Loucy (cell line): ENCODE measurements around the gene NAV2.

ENCODE experiments used
- H2AFZ ChIP-seq: fragments of 200-600 bp; sonication (generic); 2 replicates; pipeline ENCODE4 v1.6.0; 2016; ENCODE audit warnings: antibody characterized with exemption, mild to moderate bottlenecking, low read length, moderate library complexity
- H3F3A ChIP-seq: fragments of 200-600 bp; 2 replicates; pipeline ENCODE4 v1.6.0; 2016; ENCODE audit warnings: antibody characterized with exemption, low read depth, mild to moderate bottlenecking
- H3K27me3 ChIP-seq: fragments of 200-600 bp; sonication (generic); 2 replicates; pipeline ENCODE4 v1.6.1; 2014; ENCODE audit warnings: low read length, mild to moderate bottlenecking; ENCODE audit not compliant: insufficient read depth, poor library complexity, severe bottlenecking
- H3K36me3 ChIP-seq: fragments of 200-600 bp; sonication (generic); 2 replicates; pipeline ENCODE4 v1.6.1; 2016; ENCODE audit warnings: low read length; ENCODE audit not compliant: insufficient read depth
- H3K4me1 ChIP-seq: fragments of 200-600 bp; sonication (generic); 2 replicates; pipeline ENCODE4 v1.5.1; 2014; ENCODE audit warnings: low read length, mild to moderate bottlenecking; ENCODE audit not compliant: insufficient read depth, poor library complexity, severe bottlenecking
- H3K4me2 ChIP-seq: fragments of 200-600 bp; sonication (generic); 2 replicates; pipeline ENCODE4 v1.6.0; 2014; ENCODE audit warnings: antibody characterized with exemption, low read length, low read depth, mild to moderate bottlenecking; ENCODE audit not compliant: poor library complexity, severe bottlenecking
- H3K4me3 ChIP-seq: fragments of 200-600 bp; sonication (generic); 2 replicates; pipeline ENCODE4 v1.5.1; 2014; ENCODE audit warnings: low read length, mild to moderate bottlenecking, mixed read lengths; ENCODE audit not compliant: poor library complexity, severe bottlenecking
- H3K79me2 ChIP-seq: fragments of 200-600 bp; sonication (generic); 2 replicates; pipeline ENCODE4 v1.6.1; 2014; ENCODE audit warnings: low read length; ENCODE audit not compliant: insufficient read depth
- H3K9ac ChIP-seq: fragments of 200-600 bp; sonication (generic); 2 replicates; pipeline ENCODE4 v1.6.0; 2014; ENCODE audit warnings: mild to moderate bottlenecking, low read depth, low read length, moderate library complexity; ENCODE audit not compliant: poor library complexity, severe bottlenecking
- H3K9me2 ChIP-seq: fragments of 200-600 bp; sonication (generic); replicated peaks from 2 replicates; pipeline ENCODE4 v1.6.1; 2016; ENCODE audit warnings: low read depth, low read length, mixed read lengths
- H3K9me3 ChIP-seq: fragments of 200-600 bp; sonication (generic); 2 replicates; pipeline ENCODE4 v1.6.1; 2014; ENCODE audit warnings: mild to moderate bottlenecking, antibody characterized with exemption, low read length, low read depth; ENCODE audit not compliant: insufficient read depth
- H4K20me1 ChIP-seq: fragments of 200-600 bp; sonication (generic); 2 replicates; pipeline ENCODE4 v1.6.0; 2014; ENCODE audit warnings: antibody characterized with exemption, low read length, mild to moderate bottlenecking; ENCODE audit not compliant: insufficient read depth, poor library complexity, severe bottlenecking
- CTCF ChIP-seq: fragments of 200-600 bp; sonication (generic); conservative IDR thresholded peaks from 2 replicates; pipeline ENCODE4 v1.5.1; 2014; ENCODE audit warnings: mild to moderate bottlenecking, antibody characterized with exemption, low read length
- EZH2phosphoT487 ChIP-seq: fragments of 200-600 bp; IDR thresholded peaks from 2 replicates; pipeline ENCODE4 v1.6.1; 2018; ENCODE audit warnings: antibody characterized with exemption, mild to moderate bottlenecking, moderate library complexity, borderline replicate concordance

The NAV2 gene

GRCh38 chr11:19980388-19980787 is 267.8 kb downstream of the NAV2 start:
- no peaks in the 10 kb centered on the region for H3K36me3 ChIP-seq
- H3K79me2 ChIP-seq, result no peaks in the 10 kb centered on the region
- no peak overlapping the region for H3K4me3 ChIP-seq
- H3K27me3 ChIP-seq, result no peaks in the 10 kb centered on the region
- H2AFZ ChIP-seq, result no peak overlapping the region
- no peak overlapping the region for H3K9ac ChIP-seq
- no peak overlapping the region for H3K4me2 ChIP-seq
- TF ChIP-seq EZH2phosphoT487, result no peak
- TF ChIP-seq CTCF, result no peak
- no peaks in the 10 kb centered on the region for H3K9me2 ChIP-seq
- no peaks in the 10 kb centered on the region for H3K9me3 ChIP-seq
- H3F3A ChIP-seq, result no peaks in the 10 kb centered on the region
- no peaks in the 10 kb centered on the region for H3K4me1 ChIP-seq
- H4K20me1 ChIP-seq, result no peaks in the 10 kb centered on the region

- Histone ChIP-seq H3K79me2 (no peaks in the 10 kb centered on the region), H3K4me3 (no peak overlapping the region), H3K4me1 (no peaks in the 10 kb centered on the region), H3F3A (no peaks in the 10 kb centered on the region), H3K36me3 (no peaks in the 10 kb centered on the region), H3K9me3 (no peaks in the 10 kb centered on the region), H4K20me1 (no peaks in the 10 kb centered on the region), H2AFZ (no peak overlapping the region), H3K9ac (no peak overlapping the region), H3K27me3 (no peaks in the 10 kb centered on the region), H3K4me2 (no peak overlapping the region), H3K9me2 (no peaks in the 10 kb centered on the region)
- no peak for TF ChIP-seq CTCF
- TF ChIP-seq EZH2phosphoT487, result no peak
Observed at GRCh38 chr11:19980957-19981669, 268.5 kb downstream of the NAV2 start.

GRCh38 chr11:19982774-19983495 is 270.3 kb downstream of the NAV2 start:
- TF ChIP-seq EZH2phosphoT487, result no peak
- no peak for TF ChIP-seq CTCF
- Histone ChIP-seq H3K4me1 (no peaks in the 10 kb centered on the region), H2AFZ (no peak overlapping the region)

More at GRCh38 chr11:19982774-19983495, 270.3 kb downstream of the NAV2 start:
- H3K4me2 ChIP-seq, result no peak overlapping the region
- H3K9me3 ChIP-seq, result no peaks in the 10 kb centered on the region
- no peaks in the 10 kb centered on the region for H4K20me1 ChIP-seq
- no peaks in the 10 kb centered on the region for H3K9me2 ChIP-seq
- no peaks in the 10 kb centered on the region for H3K79me2 ChIP-seq
- no peaks in the 10 kb centered on the region for H3F3A ChIP-seq
- H3K9ac ChIP-seq, result no peak overlapping the region
- H3K36me3 ChIP-seq, result no peaks in the 10 kb centered on the region
- H3K27me3 ChIP-seq, result no peaks in the 10 kb centered on the region
- H3K4me3 ChIP-seq, result no peak overlapping the region
